Measurements from ENCODE around the gene ADSL.
A peak's percentile ranks its signal among the peaks of the same experiment; 100 is the strongest.

ADSL gene

DNA sequence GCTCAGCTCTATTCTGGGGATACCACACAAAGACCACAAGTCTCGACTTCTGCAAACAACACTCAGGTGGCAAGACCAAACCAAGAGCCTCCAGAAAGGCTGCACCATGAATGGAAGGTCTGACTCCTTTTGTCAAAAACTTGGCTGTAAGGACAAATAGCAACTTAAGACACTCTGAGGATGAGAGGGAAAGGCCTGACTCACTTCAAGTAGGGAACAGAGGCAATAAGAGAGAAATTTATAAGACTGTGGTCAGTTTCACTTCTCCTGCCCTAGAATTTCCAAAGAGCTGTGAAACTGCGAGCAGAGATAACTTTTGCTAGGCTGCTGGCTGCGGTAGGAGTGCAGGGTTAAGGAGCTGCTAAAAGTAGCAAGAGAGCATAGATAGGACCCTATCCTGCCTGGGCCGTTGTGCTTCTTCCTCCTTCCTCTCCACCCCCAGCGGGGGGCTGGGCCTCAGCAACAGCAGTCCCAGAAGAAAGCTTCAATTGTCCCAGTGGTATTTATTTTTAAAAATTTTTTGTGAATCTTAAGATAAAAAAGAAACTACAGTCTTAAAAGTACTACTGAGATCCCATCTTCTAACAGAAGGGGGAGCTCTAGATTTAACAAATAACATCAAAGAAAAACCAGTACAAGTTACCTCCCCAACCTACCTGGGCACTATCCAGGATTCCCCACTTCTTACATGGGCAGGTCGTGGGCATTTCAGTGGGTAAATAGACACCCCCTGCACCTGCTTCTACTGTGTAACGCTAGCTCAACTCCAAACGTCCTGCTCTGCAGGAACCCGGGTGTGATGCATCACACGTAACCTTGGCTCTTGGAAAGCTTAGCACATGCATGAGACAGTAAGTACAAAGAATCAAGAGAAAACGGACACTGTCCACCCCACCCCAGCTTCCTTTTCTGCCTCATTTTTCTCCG, 90.5 kb downstream of the ADSL start:
- TF ChIP-seq, protein P1, sequence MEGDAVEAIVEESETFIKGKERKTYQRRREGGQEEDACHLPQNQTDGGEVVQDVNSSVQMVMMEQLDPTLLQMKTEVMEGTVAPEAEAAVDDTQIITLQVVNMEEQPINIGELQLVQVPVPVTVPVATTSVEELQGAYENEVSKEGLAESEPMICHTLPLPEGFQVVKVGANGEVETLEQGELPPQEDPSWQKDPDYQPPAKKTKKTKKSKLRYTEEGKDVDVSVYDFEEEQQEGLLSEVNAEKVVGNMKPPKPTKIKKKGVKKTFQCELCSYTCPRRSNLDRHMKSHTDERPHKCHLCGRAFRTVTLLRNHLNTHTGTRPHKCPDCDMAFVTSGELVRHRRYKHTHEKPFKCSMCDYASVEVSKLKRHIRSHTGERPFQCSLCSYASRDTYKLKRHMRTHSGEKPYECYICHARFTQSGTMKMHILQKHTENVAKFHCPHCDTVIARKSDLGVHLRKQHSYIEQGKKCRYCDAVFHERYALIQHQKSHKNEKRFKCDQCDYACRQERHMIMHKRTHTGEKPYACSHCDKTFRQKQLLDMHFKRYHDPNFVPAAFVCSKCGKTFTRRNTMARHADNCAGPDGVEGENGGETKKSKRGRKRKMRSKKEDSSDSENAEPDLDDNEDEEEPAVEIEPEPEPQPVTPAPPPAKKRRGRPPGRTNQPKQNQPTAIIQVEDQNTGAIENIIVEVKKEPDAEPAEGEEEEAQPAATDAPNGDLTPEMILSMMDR (IDR thresholded peaks at IDR 0.05; ENCODE audit: low read depth, low read length) = peak; percentile 56
- H3K4me3 ChIP-seq (replicated peaks in 1 of 2; ENCODE audit: low read depth in 2 of 2, low read length in 2 of 2) = no peak overlapping the region
- peak; percentile 81 for DNase-seq (ENCODE audit: low read depth in 2 of 2)
